GM18517 (cell line): ENCODE results near the gene TBC1D13.
"Not testable (repeated sequence)": the region's sequence is repeated elsewhere in the genome, so short reads cannot be mapped to it uniquely, and the experiment has no call there.

ENCODE experiments used
- ATAC-seq: cut with Tn5 transposase; IDR thresholded peaks from one replicate; pipeline ENCODE4 v1.9.1; 2021; ENCODE audit warnings: mild to moderate bottlenecking, moderate library complexity; ENCODE audit not compliant: unreplicated experiment

TBC1D13 gene

GRCh38 chr9:128843171-128843570 lies 56.1 kb downstream of the TBC1D13 start:
- not testable (repeated sequence) for ATAC-seq

- ATAC-seq = no peak
Measured at GRCh38 chr9:128845186-128845931, 58.3 kb downstream of the TBC1D13 start.

- no peak for ATAC-seq
Measured at GRCh38 chr9:128846680-128847030, 59.6 kb downstream of the TBC1D13 start.

GRCh38 chr9:128847803-128848202 lies 60.8 kb downstream of the TBC1D13 start:
- no peak for ATAC-seq

GRCh38 chr9:128851024-128851423 lies 64.0 kb downstream of the TBC1D13 start:
- ATAC-seq = not testable (repeated sequence)

- ATAC-seq = not testable (repeated sequence)
Measured at GRCh38 chr9:128851779-128852600, 64.9 kb downstream of the TBC1D13 start.

GRCh38 chr9:128852646-128853045 lies 65.6 kb downstream of the TBC1D13 start:
- not testable (repeated sequence) for ATAC-seq

GRCh38 chr9:128854454-128854853 lies 67.4 kb downstream of the TBC1D13 start:
- not testable (repeated sequence) for ATAC-seq

- ATAC-seq = not testable (repeated sequence)
Measured at GRCh38 chr9:128858476-128858875, 71.4 kb downstream of the TBC1D13 start.
